ENCODE measurements around the gene NHLRC2.

DNA sequence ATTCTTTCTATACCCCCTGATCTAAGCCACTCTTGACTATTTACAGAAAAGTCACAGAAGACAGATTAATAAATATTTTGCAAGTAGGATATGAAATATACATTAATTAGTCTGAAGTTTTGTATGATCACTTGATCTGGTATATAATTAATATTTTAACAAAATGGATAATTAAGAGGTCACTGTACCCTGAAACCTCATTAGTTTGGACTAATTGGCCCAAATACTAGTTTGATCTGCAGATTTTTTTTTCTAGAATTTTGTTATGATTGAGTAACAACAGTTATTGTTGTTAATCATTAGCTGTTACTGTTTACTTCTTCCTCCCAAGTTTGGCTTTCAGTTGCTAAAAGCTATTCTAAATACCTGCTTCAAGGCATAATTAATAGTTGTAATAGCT is 2.7 kb downstream of the NHLRC2 start:
- no peak for TF ChIP-seq EP300 (conservative IDR thresholded peaks at IDR 0.05; ENCODE audit: poor library complexity, severe bottlenecking)
- TF ChIP-seq, protein P1, sequence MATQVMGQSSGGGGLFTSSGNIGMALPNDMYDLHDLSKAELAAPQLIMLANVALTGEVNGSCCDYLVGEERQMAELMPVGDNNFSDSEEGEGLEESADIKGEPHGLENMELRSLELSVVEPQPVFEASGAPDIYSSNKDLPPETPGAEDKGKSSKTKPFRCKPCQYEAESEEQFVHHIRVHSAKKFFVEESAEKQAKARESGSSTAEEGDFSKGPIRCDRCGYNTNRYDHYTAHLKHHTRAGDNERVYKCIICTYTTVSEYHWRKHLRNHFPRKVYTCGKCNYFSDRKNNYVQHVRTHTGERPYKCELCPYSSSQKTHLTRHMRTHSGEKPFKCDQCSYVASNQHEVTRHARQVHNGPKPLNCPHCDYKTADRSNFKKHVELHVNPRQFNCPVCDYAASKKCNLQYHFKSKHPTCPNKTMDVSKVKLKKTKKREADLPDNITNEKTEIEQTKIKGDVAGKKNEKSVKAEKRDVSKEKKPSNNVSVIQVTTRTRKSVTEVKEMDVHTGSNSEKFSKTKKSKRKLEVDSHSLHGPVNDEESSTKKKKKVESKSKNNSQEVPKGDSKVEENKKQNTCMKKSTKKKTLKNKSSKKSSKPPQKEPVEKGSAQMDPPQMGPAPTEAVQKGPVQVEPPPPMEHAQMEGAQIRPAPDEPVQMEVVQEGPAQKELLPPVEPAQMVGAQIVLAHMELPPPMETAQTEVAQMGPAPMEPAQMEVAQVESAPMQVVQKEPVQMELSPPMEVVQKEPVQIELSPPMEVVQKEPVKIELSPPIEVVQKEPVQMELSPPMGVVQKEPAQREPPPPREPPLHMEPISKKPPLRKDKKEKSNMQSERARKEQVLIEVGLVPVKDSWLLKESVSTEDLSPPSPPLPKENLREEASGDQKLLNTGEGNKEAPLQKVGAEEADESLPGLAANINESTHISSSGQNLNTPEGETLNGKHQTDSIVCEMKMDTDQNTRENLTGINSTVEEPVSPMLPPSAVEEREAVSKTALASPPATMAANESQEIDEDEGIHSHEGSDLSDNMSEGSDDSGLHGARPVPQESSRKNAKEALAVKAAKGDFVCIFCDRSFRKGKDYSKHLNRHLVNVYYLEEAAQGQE (IDR thresholded peaks at IDR 0.05; ENCODE audit: borderline replicate concordance): no peak
- TF ChIP-seq, protein P2, sequence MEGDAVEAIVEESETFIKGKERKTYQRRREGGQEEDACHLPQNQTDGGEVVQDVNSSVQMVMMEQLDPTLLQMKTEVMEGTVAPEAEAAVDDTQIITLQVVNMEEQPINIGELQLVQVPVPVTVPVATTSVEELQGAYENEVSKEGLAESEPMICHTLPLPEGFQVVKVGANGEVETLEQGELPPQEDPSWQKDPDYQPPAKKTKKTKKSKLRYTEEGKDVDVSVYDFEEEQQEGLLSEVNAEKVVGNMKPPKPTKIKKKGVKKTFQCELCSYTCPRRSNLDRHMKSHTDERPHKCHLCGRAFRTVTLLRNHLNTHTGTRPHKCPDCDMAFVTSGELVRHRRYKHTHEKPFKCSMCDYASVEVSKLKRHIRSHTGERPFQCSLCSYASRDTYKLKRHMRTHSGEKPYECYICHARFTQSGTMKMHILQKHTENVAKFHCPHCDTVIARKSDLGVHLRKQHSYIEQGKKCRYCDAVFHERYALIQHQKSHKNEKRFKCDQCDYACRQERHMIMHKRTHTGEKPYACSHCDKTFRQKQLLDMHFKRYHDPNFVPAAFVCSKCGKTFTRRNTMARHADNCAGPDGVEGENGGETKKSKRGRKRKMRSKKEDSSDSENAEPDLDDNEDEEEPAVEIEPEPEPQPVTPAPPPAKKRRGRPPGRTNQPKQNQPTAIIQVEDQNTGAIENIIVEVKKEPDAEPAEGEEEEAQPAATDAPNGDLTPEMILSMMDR (IDR thresholded peaks at IDR 0.05; ENCODE audit: poor library complexity, severe bottlenecking): no peak

Measured in neural cell (in vitro differentiated cells).